GM18519 (cell line): ENCODE data around the gene KIFC1.
"Not testable (repeated sequence)": the region's sequence is repeated elsewhere in the genome, so short reads cannot be mapped to it uniquely, and the experiment has no call there.

ENCODE experiments used
- ATAC-seq: cut with Tn5 transposase; IDR thresholded peaks from one replicate; pipeline ENCODE4 v1.9.1; 2021; ENCODE audit warnings: mild to moderate bottlenecking, moderate library complexity; ENCODE audit not compliant: unreplicated experiment, low FRiP score

KIFC1 gene, protein sequence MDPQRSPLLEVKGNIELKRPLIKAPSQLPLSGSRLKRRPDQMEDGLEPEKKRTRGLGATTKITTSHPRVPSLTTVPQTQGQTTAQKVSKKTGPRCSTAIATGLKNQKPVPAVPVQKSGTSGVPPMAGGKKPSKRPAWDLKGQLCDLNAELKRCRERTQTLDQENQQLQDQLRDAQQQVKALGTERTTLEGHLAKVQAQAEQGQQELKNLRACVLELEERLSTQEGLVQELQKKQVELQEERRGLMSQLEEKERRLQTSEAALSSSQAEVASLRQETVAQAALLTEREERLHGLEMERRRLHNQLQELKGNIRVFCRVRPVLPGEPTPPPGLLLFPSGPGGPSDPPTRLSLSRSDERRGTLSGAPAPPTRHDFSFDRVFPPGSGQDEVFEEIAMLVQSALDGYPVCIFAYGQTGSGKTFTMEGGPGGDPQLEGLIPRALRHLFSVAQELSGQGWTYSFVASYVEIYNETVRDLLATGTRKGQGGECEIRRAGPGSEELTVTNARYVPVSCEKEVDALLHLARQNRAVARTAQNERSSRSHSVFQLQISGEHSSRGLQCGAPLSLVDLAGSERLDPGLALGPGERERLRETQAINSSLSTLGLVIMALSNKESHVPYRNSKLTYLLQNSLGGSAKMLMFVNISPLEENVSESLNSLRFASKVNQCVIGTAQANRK

DNA sequence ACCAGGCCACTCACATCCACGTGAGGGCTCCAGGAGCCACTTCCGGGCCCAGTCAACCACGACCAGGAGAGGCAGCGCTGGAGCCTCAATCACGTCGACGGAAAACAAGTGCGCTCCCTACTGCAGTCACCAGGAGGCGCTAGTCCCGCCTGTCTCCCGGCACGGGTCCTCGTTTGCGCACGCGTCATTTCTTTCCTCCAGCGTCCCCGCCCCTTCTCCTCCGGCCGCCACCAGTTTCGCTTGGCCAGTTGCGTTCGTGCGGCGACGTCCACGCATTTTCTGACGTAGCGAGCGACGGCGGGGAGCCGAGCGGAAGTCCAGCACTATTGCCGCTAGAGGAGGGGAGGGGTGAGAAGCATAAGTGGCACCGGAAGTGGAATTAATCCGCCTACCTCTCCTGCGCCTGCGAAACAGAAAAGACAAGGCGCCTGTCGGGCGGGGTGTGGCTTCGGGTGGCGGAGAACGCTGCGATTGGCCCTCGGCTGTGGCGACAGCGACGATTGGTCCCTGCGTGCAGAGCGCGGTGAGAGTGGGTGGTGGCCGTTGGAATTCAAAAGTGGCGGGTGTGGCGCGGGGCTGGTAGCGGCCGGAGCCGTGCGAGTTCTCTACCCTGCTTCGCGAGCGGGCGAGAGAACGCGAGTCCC is at the start of gene KIFC1:
KIFC1 (plus strand) TSS at position 546 of the 644 bp plus-strand sequence. CDS start 163 bp downstream, outside the sequence.
- peak; percentile 81 for ATAC-seq

DNA sequence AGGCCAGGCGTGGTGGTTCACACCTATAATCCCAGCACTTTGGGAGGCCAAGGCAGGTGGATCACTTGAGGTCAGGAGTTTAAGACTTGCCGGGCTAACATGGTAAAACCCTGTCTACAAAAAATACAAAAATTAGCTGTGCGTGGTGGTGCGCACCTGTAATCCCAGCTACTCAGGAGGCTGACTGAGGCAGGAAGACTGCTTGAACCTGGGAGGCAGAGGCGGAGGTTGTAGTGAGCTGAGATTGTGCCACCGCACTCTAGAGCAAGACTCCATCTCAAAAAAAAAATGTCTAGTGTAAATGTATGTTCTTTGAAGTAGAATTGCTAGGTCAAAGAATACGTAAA is 48.0 kb upstream of the KIFC1 start:
- ATAC-seq = not testable (repeated sequence)

DNA sequence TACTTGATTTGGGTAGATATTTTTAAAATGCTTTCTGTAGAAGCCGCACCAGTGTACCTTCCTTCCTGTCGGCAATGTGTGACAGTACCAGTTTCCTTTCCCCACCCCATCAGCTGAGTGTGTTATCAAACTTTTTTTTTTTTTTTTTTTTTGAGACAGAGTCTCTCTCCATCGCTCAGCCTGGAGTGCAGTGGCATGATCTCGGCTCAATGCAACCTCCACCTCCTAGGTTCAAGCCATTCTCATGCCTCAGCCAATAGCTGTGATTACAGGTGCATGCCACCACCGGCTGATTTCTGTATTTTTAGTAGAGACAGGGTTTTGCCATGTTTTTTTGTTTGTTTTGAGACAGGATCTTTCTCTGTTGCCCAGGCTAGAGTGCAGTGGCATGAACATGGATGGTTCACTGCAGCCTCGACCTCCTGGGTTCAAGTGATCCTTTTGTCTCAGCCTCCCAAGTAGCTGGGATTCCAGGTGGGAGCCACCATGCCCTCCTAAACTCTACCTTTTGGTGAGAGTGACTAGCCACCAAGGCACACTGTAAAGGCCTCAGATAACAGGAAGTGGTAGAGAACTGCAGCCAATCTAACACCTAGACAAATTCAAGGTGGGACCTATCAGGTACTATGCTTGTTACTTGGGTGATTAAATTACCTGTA is 47.5 kb upstream of the KIFC1 start:
- no peak for ATAC-seq

DNA sequence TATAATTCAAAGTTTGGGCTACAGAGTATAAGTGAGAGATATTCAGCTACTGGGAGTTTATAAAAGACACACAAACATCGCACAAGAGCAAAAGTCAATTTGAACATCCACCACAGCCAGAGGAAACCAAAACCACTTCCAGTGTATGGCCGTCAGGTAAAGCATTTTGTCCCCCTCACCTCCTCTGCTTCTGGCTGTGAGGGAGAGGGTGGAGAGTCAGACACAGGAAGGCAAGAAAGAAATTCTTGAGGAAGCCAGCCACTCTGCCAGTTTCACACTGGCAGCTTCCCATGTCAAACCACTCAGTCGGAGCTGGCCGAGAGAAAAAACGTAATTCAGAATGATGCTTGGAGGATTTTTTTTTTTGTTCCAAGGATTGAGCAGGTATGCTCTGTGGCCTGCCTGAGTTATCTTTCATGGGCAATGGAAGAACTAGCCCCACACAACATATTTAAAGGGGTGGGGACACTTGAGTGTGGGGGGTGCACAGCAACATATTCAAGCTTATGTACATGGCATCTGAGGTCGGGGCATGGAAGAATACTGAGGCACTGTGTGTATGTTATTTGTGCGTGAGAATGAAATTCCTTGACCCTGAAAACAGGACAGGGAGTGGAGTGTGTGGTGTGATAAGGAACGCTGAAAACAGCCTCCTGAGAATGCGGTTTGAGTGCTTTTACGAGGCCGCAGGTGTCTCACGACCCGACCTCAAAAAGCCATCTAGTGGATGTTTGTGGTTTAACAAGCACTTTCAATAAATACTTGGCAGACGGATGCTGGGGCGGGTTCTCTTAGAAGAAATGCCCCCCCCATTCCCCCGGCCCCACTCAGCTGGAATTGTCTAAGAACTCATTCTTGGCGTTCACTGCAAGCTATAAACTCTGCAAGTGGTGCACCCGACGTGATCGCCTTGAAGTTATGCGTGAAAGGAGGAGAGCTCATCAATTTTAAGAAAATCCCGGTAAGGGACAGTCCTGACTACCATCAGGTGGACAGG is 46.6 kb upstream of the KIFC1 start:
- no peak for ATAC-seq

DNA sequence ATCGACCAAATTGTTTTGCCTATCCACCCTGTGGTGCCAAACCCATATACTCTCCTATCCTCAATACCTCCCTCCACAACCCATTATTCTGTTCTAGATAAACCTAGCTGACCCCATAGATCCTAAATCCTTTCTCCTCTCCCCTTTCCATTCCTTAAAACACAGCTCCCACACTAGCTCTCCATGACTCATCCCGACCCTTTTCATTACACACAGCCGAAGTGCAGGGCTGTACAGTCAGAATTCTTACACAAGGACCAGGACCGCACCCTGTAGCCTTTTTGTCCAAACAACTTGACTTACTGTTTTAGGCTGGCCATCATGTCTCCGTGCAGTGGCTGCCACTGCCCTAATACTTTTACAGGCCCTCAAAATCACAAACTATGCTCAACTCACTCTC is 44.7 kb upstream of the KIFC1 start:
- ATAC-seq = not testable (repeated sequence)

DNA sequence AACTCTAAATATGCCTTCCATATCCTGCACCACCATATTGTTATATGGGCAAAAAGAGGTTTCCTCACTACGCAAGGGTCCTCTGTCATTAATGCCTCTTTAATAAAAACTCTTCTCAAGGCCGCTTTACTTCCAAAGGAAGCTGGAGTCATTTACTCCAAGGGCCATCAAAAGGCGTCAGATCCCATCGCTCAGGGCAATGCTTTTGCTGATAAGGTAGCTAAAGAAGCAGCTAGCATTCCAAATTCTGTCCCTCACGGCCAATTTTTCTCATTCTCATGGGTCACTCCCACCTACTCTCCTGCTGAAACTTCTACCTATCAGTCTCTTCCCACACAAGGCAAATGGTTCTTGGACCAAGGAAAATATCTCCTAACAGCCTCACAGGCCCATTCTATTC is 43.8 kb upstream of the KIFC1 start:
- no peak for ATAC-seq

DNA sequence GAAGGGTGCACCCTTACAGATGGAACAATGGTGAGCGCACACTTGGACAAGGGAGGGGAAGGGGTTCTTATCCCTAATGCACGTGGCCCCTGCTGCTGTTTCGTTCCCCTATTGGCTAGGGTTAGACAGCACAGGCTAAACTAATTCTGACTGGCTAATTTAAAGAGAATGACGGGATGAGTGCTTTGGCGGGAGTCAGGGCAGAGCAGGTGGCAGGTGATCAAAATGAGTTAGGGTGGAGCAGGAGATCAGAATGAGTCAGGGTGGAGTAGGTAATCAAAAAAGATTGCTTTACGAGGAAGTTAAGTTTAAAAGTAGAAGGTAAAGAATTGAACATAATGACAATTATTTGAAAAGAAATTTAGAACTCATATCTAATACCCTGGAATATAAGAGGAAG is 35.8 kb upstream of the KIFC1 start:
- not testable (repeated sequence) for ATAC-seq

DNA sequence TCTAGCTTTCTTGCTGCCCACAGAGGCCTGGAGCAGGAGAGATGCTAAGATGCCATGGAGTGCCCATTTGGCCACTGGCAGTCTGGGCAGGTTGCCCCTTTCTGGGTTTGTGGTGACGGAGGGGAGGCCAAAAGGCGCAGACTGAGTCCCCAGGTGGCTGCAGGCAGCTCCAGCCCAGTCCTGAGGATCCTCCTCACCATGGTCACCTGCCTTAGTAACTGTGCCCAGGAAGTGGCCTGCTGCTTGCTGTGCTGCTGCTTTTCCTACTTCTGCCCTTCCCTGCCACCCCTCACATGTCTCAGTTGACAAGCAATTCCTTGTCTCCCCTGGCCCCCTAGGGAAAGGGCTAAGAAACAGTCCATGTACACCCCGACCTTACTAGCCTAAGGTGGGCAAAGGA is 35.3 kb upstream of the KIFC1 start:
- ATAC-seq = no peak

DNA sequence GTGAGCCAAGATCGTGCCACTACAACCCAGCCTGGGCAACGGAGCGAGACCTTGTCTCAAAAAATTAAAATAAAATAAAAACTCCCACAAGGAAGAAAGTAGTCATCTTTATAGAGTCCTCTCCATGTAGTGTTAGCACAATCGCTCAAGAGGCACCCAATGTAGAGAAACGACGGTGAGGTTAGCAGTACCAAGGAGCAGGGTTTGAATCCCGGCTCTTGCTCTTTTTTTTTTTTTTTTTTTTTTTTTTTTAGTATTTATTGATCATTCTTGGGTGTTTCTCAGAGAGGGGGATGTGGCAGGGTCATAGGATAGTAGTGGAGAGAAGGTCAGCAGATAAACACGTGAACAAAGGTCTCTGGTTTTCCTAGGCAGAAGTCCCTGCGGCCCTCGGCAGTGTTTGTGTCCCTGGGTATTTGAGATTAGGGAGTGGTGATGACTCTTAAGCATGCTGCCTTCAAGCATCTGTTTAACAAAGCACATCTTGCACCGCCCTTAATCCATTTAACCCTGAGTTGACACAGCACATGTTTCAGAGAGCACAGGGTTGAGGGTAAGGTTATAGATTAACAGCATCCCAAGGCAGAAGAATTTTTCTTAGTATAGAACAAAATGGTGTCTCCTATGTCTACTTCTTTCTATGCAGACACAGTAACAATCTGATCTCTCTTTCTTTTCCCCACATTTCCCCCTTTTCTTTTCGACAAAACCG is 34.3 kb upstream of the KIFC1 start:
- not testable (repeated sequence) for ATAC-seq

DNA sequence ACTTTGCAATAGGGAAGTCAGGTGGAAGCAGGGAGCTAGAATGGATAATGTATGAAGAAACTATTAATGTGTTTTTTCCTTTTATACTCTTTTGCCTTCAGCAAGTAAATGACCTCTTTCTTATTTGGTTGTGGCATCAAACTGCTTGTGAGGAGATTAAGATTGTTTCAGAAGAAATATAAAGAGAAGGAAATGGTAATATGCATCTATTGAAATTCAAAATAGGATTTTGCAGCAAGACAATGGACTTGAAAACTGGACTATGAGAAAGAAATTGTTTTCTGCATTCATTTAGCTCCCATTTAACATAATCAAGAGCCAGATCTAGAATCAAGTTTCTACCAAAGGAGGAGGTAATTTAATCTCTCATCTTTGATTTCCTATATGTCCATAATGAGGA is 32.3 kb upstream of the KIFC1 start:
- no peak for ATAC-seq

DNA sequence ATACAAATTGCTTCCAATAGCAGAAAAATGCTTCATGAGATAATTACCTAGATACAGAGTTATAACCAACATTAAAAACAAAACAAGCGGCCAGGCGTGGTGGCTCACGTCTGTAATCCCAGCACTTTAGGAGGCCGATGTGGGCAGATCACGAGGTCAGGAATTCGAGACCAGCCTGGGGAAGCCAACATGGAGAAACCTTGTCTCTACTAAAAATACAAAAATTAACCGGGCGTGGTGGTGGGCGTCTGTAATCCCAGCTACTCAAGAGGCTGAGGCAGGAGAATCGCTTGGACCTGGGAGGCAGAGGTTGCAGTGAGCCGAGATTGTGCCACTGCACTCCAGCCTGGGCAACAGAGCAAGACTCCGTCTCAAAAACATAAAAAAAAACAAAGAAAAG is 28.1 kb upstream of the KIFC1 start:
- not testable (repeated sequence) for ATAC-seq

DNA sequence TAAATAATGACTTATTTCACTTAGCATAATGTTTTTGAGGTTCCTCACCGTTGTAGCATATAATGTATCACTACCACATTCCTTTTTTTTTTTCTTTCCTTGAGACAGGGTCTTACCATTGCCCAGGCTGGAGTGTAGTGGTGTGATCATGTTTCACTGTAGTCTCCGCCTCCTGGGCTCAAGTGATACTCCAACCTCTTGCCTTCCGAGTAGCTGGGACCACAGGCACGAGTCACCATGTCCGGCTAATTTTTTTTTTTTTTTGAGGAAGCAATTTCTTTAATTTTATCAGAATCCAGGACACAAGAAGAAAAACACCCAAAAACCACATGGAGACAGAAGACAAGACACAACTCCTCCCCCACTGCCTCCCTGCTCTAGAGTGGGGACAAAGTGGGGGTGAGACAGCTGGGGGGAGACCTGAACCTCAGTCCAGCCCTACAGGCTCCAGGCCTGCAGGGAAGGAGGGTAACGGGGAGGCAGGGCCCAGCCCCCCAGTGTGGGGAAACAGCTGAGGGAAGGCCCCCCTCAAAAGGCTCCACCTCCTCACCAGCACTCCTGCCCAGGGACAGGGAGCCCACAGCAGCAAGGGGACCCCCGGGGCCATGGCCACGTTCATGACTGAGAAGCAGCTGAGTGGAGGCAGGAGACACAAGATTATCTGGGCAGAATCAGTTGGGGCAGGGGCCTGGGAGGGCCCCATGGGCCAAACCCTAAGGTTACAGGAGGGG is 27.0 kb upstream of the KIFC1 start:
- not testable (repeated sequence) for ATAC-seq

DNA sequence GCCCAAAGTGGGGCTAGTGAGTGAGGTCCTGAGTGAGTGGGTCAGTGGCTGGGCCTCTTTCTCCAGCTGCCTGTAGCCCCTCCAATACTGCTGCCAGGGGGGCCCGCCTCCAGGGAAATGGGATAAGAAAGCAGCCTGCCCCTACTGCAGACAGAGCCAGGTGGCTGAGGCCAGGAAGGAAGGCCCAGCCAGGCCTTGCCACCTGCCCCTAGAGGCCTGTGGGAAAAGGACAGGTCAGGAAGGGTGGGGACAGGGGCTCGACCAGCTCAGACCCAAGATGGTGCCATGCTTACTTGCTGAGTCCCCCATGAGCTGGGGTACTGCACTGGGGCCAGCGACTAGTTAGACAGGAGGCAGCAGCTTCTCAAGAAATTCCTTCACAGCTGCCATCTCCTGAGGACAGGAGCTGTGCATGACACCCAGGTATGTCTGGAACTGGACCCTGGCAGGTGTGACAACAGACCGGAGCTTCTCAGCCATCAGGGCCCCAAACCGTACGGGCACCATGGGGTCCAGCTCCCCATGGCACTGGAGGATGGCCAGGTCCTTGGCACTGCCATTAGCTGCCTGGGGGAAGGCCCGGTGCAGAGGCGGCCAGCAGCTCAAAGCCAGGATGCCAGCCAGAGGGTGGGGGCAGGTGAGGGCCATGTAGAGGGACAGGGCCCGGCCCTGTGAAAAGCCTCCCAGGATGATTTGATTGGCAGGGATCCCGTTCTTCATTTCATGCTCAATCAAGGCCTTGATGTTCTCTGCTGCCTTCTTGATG is 26.2 kb upstream of the KIFC1 start:
- ATAC-seq = not testable (repeated sequence)

DNA sequence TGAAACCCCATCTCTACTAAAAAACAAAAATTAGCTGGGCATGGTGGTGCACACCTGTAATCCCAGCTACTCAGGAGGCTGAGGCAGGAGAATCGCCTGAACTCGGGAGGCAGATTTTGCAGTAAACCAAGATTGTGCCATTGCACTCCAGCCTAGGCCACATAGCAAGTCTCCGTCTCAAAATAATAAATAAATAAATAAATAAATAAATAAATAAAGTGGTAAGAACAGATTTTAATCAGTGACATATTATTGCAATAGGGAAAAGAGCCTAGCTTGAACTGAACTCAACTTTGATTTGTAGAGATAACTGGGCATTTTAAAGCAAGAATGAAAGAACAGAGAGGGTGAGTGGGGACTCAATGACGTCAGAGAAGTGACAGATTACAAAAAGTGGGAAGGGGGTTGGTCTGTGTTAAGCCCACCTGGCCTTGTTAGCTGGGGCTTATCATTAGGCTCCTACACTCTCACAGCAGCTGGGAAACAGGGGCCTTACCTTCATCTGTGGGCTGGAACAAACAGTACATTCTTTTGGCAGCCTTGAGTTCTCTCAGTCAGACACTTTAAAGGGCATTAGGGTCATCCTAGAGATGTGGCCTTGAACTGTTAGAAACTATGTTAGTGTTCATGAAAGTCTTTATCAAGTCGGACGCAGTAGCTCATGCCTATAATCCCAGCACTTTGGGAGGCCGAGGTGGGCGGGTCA is 24.5 kb upstream of the KIFC1 start:
- no peak for ATAC-seq

DNA sequence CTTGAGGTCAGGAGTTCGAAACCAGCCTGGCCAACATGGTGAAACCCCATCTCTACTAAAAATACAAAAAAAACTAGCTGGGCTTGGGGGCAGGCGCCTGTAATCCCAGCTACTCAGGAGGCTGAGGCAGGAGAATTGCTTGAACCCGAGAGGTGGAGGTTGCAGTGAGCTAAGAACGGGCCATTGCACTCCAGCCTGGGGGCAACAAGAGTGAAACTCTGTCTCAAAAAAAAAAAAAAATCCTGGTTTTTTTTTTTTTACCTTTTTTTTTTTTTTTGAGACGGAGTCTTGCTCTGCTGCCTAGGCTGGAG is 24.0 kb upstream of the KIFC1 start:
- ATAC-seq = not testable (repeated sequence)

DNA sequence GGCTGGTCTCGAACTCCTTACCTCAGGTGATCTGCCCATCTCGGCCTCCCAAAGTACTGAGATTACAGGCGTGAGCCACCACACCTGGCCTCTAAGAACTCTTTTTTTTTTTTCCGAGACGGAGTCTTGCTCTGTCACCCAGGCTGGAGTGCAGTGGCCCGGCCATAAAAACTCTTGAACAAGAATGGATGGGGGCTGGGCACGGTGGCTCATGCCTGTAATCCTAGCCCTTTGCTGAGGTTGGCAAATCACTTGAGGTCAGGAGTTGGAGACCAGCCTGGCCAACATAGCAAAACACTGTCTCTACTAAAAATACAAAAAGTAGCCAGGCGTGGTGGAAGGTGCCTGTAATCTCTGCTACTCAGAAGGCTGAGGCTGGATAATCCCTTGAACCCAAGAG is 19.7 kb upstream of the KIFC1 start:
- ATAC-seq = not testable (repeated sequence)

DNA sequence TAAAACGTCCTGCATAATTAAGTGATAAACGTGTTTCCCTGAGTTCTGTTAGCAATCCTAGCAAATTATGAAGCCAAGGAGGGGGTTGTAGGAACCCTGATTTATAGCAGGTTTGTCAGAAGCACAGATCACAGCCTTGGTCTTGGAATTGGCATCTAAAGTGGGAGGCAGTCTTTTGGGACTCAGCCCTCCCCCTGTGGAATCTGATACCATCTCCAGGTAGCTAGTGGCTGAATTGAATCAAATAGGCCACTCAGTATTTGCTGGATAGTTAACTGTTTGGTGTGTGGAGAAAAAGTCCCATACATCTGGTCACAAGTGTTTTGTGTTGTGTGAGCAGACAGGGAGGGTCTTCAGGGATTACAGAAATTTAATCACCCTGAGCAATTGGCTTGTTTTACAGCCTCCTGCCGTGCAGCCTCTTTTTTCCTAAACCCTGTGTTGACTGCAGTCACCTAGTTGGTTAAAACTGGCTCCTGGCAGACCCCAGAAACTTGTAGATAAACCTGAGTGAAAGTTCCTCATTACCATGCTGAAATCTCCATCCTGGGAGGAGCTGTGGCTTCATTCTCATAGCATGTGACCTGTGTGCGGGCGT is 19.0 kb upstream of the KIFC1 start:
- no peak for ATAC-seq
